ENCODE data around the gene RIOK1.

DNA sequence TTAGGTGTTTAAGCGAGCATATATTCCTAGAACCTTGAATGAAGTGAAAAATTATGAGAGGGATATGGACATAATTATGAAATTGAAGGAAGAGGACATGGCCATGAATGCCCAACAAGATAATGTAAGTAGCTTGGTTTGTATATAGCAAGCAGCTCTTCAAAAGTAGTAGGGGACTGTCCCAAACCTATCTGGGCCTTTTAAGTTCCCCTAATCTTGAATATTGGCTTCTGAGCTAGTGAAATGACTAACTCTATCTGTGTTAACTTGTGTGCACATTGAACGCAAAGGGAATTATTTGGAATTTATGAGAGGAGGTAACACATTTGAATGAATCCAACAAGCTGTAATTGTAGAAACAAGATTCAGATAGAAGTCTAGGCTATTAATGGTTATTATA, 21.7 kb downstream of the RIOK1 start:
- TF ChIP-seq GATA2 (IDR thresholded peaks at IDR 0.05; ENCODE audit: low read depth, low read length), result no peak
- no peak for TF ChIP-seq GATA3 (IDR thresholded peaks at IDR 0.05; ENCODE audit: low read depth, low read length)
